Mucosa of rectum (tissue), 2 donors: ENCODE measurements around the gene KRT83.

Experiments
- H3K27ac ChIP-seq, 2 donors: one replicate each; pipeline ENCODE4 v1.7.0; 2013; ENCODE audit warnings: inconsistent platforms in 2 of 2, low read depth in 2 of 2, low read length in 2 of 2
- H3K27me3 ChIP-seq, 2 donors: one replicate each; pipeline ENCODE4 v1.7.0; 2013; ENCODE audit warnings: low read length in 2 of 2; ENCODE audit not compliant: control insufficient read depth in 2 of 2, insufficient read depth in 2 of 2
- H3K36me3 ChIP-seq, 2 donors: one replicate each; pipeline ENCODE4 v1.7.0; 2013; ENCODE audit warnings: low read length in 2 of 2; ENCODE audit not compliant: control insufficient read depth in 2 of 2, insufficient read depth in 2 of 2
- H3K4me1 ChIP-seq, 2 donors: one replicate each; pipeline ENCODE4 v1.7.0; 2013; ENCODE audit warnings: low read length in 2 of 2, mild to moderate bottlenecking in 1 of 2; ENCODE audit not compliant: control insufficient read depth in 2 of 2, insufficient read depth in 2 of 2
- H3K4me3 ChIP-seq, 2 donors: one replicate each; pipeline ENCODE4 v1.7.0; 2013; ENCODE audit warnings: low read length in 2 of 2
- H3K9ac ChIP-seq, 2 donors: one replicate each; pipeline ENCODE4 v1.7.0; 2013; ENCODE audit warnings: low read length in 2 of 2, low read depth in 1 of 2, mild to moderate bottlenecking in 1 of 2
- H3K9me3 ChIP-seq, 2 donors: one replicate each; pipeline ENCODE4 v1.7.0; 2013; ENCODE audit warnings: low read length in 2 of 2; ENCODE audit not compliant: control insufficient read depth in 2 of 2
- donor health status: healthy.
- donor health status: Normal muscosa, but diverticular disease.

The KRT83 gene

DNA sequence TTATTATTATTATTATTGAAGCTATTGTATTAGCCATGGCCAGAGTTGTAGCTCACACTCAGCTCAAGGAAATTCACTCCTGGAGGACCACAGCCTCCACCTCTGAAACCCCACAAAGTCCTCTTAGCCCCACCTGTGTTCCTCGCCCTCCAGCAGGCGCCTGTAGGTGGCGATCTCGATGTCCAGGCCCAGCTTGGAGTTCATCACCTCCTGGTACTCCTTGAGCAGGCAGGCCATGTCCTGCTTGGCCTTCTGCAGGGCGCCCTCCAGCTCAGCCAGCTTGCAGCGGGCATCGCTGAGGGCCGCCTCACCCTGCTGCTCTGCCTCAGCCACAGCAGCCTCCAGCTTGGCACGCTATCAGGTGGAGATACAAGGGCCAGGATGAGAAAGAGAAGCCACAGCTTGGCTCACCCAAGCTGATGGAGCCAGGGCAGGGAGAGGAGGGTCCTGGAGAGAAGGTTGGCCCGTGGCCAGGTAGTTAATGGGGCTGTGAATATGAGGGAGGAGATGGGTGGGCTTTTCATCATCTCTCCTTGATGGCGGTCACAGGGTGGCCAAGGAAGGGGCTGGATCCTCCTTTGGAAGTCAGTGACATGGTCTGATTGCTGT is 41.0 kb upstream of the KRT83 start:
- H3K9ac ChIP-seq = no peak overlapping the region
- H3K9me3 ChIP-seq = no peaks in the 10 kb centered on the region
- H3K4me1 ChIP-seq = no peaks in the 10 kb centered on the region
- H3K4me3 ChIP-seq = no peak overlapping the region
- H3K27me3 ChIP-seq = no peaks in the 10 kb centered on the region
- H3K36me3 ChIP-seq = no peaks in the 10 kb centered on the region
- no peak overlapping the region for H3K27ac ChIP-seq

DNA sequence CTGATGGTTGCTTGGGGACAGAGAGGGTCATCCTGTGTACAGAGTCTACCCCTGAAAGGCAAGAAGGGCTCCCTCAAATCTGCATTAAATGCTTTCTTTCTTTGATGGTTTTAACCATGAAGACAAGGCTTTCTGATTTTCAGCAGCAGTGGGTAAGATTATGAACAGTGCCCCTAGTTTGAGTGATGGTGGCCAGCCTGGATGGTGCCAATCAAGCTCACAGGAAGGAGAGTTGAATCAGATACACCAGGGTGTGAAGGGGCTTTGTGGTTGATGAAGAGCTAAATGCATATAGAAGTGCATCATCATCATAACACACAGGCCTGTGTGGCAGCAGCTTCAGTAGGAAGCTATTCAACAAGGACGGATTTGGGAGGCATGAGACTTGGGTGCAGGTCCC is 40.4 kb upstream of the KRT83 start:
- Histone ChIP-seq H3K4me3 (no peak overlapping the region), H3K36me3 (no peaks in the 10 kb centered on the region)

DNA sequence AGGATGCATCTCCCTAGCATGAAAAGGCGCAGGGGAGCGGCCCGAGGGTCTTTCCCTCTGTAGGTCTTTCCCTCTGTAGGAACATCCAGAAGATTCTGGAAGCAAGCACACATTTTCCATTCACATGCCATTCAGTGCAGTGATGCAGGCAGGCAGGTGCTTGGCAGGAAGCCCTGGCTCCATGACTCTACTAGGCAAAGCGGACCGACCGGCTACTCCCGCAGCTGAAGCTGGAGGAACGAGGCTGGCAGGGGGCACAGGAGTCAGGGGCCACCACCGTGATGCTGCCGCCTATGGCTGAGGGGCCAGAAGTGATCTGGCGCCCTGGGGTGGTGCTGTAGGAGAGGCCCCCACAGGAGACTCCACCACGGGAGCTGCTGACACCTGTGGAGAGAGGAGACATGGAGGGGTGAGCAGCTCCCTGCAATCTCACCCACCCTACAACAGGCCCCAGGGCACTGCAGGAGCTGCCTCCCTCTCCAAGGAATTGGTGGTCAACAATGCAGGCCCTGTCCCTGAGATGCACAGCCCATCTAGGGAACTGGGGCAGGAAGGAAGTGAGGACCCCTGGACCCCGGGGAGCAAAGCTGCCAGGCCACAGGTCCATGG is 39.6 kb upstream of the KRT83 start:
- Histone ChIP-seq H3K27ac (no peak overlapping the region), H3K4me3 (no peak overlapping the region), H3K9ac (no peak overlapping the region), H3K36me3 (no peaks in the 10 kb centered on the region), H3K4me1 (no peaks in the 10 kb centered on the region), H3K9me3 (no peaks in the 10 kb centered on the region), H3K27me3 (no peaks in the 10 kb centered on the region)

More for the DNA sequence above, 40.4 kb upstream of the KRT83 start:
- Histone ChIP-seq H3K9me3 (no peaks in the 10 kb centered on the region), H3K27me3 (no peaks in the 10 kb centered on the region), H3K27ac (no peak overlapping the region), H3K4me1 (no peaks in the 10 kb centered on the region), H3K9ac (no peak overlapping the region)

DNA sequence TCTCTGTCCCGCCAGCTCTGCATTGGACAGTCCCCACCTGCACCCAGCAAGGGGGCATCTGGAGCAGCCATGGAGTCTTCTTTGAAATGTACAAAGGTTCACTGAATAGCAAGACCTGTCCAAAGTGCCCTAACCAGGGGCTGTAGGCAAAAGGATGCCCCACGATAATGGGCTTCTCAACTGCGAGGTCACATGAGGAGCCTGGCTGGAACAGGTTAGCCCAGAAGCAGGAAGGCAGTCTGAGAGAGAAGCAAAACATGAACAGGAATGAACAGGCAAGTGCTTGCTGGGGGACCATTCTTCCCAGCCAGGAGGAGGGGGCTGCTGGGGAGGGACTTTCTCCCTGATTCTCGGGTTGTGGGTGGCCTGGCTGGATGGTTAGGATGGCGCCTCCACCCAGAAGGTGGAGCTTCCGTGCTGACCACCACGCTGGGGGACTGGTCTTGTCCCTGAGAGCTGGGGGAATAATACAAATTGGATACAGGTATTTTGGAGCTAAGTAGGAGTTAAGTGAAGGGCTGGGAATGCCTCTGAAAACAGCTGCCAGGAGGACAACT is 39.0 kb upstream of the KRT83 start:
- H3K9me3 ChIP-seq = no peaks in the 10 kb centered on the region
- H3K36me3 ChIP-seq = no peaks in the 10 kb centered on the region
- no peaks in the 10 kb centered on the region for H3K4me1 ChIP-seq
- no peak overlapping the region for H3K27ac ChIP-seq
- H3K4me3 ChIP-seq = no peak overlapping the region
- H3K27me3 ChIP-seq = no peaks in the 10 kb centered on the region
- no peak overlapping the region for H3K9ac ChIP-seq

DNA sequence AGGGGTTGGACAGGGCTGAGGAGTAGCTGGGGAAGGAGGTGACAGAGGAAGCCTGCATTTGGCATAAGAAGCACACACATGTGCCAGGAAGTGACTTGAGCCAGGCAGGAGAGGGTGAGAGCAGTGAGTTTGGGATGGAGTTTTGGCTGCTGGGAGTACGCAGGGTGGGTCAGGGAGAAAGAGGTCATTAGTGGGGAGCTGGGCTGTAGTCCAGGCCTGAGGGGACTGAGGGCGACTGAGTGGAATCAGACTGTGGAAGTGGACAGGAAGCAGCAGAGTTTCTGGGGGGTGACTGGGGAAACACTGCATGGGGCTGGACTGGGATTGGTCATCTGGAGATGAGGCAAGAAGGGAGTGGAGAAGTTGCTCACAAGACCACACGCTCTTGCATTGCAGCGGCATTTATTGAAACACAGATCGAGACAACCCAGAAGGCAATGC is 38.4 kb upstream of the KRT83 start:
- H3K4me3 ChIP-seq = no peak overlapping the region
- H3K27ac ChIP-seq = no peak overlapping the region
- peaks cover 0 to under 1% of the 10 kb centered on the region in 2 donors for H3K27me3 ChIP-seq
- H3K4me1 ChIP-seq = no peaks in the 10 kb centered on the region
- H3K9me3 ChIP-seq = no peaks in the 10 kb centered on the region
- H3K9ac ChIP-seq = no peak overlapping the region
- H3K36me3 ChIP-seq = no peaks in the 10 kb centered on the region

DNA sequence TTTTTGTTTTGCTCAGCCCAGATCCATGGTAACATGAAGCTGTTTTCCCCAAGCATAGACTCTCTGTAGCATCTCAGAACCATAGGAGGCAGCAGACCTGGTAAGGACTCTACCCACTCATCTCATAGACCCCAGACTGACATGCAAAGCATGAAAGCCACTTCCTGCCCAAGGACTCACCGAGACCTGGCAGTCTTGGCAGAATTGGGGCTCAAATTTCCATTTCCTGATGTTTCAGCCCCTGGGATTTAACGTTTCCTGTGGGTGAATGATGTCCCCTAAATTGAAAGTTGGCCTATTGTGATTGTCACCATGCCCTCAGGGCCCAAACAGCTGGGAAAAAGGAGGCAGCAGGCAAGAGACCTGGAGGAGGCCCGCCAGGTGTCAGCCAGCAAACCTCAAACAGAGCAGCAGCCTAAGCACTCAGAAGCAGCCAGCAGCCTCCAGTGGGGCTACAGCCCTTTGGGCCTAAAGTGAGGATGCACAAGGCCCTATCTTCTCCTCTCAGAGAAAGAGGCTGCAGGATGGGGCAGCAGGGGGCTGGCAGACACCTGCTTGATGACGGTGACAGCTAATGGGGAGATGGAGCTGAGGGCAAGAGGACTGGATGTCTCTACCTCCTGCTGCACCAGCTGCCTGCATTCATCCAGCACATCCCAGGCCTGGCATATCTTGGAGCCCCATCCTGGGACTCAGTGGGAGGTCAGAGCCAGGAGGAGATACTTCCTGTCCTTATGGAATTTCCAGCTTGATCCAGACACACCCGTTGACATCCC is 37.6 kb upstream of the KRT83 start:
- no peak overlapping the region for H3K9ac ChIP-seq
- no peaks in the 10 kb centered on the region for H3K36me3 ChIP-seq
- H3K9me3 ChIP-seq = no peaks in the 10 kb centered on the region
- no peak overlapping the region for H3K4me3 ChIP-seq
- no peaks in the 10 kb centered on the region for H3K4me1 ChIP-seq
- no peak overlapping the region for H3K27ac ChIP-seq
- H3K27me3 ChIP-seq = peaks cover 0 to 6% of the 10 kb centered on the region in 2 donors

DNA sequence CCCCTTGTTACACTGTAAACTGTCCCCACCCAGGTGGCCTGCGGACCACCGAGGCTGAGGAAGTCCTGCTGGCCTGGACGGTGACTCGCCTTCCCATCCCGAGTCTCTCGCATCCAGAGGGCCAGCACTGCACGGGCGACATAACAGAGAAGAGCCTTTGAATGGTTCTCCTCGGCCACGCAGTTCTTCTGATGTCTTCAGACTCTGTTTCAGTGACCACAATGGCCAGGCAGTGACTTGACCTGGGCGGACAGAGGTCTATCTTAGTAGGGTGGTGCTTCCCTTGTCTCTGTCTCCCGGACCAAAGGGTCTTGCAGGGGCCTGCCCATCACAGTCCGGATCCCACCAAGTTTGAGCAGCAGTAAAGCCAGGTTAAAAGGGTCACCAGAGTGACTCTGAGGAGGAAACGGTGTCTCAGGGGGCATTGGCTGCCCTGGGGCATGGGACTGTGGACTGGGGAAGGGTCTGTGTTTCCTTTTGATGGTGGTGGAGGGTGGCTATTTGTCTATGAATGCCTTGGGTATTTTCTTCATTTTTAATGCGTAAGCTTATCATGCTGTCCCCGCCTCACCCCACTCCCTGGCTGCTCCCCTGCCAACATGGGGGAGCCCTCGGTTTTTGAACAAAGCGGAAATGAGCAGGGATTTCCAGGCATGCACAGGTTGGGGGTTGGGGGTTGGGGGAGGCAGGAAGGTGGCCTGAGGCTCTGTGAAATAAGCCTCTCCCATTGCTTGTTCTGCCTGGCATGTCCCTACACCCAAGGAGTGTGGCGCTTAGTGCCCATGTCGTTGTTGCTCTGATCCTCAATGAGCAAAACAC is 35.8 kb upstream of the KRT83 start:
- Histone ChIP-seq H3K9ac (no peak overlapping the region), H3K4me3 (no peak overlapping the region), H3K4me1 (no peaks in the 10 kb centered on the region), H3K9me3 (no peaks in the 10 kb centered on the region), H3K36me3 (no peaks in the 10 kb centered on the region), H3K27me3 (peaks cover 0 to 7% of the 10 kb centered on the region in 2 donors), H3K27ac (no peak overlapping the region)

DNA sequence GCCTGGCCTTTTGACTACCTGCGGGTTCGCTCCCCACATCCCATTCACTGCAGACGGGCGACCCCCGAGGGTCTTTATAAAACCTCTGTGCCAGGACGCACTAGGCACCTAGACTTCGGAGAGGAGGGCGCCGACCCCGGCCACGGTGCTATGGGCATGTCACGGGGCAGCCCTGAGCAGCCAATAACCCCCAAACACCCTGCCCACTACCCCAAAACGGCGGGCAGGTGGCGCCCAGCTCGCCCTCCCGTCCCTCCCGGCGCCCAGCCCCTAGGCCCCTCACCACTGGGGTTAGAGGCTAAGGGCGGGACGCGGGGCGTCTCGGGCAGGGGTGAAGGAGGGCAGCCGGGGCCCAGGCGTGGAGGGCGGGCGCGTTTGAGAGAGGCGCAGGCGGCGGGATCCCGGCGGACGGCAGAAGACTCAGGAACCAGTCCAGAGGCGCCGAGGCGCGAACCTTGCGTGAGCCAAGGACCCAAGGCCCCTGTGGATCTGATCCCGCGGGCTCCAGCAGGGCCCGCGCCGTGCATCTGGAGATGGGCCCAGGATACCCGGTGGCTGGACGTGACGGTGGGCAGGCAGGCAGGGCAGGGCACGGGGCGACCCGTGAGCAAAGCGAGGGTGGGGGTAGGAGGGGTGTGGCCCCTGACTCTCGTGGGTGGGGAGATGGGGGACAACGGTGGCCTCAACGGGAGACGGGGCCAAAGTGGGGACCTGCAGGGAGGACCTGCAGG is 35.0 kb upstream of the KRT83 start:
- Histone ChIP-seq H3K27ac (no peak overlapping the region), H3K9ac (no peak overlapping the region), H3K36me3 (no peaks in the 10 kb centered on the region), H3K4me3 (no peak overlapping the region), H3K27me3 (peaks cover 0 to 7% of the 10 kb centered on the region in 2 donors), H3K4me1 (no peaks in the 10 kb centered on the region), H3K9me3 (no peaks in the 10 kb centered on the region)

DNA sequence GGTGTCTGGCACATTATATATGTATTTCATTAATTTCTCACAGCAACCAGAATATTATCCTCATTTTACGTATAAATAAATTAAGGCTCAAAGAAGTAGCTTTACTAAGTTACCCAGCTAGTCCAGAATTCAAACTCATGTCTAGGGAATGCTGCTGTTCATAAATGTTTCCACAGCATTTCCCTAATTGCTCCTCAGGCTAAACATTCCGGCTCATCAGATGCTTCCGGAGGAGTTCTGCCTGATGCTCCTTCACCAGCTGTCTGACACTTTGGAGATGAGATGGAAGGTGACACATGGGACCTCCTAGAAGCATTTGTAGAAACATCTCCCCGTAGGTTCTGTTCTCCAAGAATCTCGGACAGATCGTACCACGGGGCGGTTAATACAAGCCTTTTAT is 34.0 kb upstream of the KRT83 start:
- Histone ChIP-seq H3K36me3 (no peaks in the 10 kb centered on the region), H3K4me3 (no peak overlapping the region), H3K4me1 (no peaks in the 10 kb centered on the region), H3K27me3 (peaks cover 0 to 7% of the 10 kb centered on the region in 2 donors), H3K9me3 (no peaks in the 10 kb centered on the region), H3K9ac (no peak overlapping the region), H3K27ac (no peak overlapping the region)
